KMS-11 (cell line): Measurements from ENCODE around the gene ARL4A.
"Not testable (repeated sequence)": the region's sequence is repeated elsewhere in the genome, so short reads cannot be mapped to it uniquely, and the experiment has no call there.

ENCODE experiments used
- H2AFZ ChIP-seq: fragments of 200-600 bp; sonication (generic); 2 replicates; pipeline ENCODE4 v1.6.1; 2016; ENCODE audit warnings: antibody characterized with exemption, mixed run types, low read depth
- H3K27ac ChIP-seq: fragments of 200-600 bp; sonication (generic); 2 replicates; pipeline ENCODE4 v1.6.1; 2016; ENCODE audit warnings: mild to moderate bottlenecking, mixed run types
- H3K27me3 ChIP-seq: fragments of 200-600 bp; sonication (generic); 2 replicates; pipeline ENCODE4 v1.6.1; 2017; ENCODE audit warnings: mild to moderate bottlenecking, low read depth, mixed run types, moderate library complexity; ENCODE audit not compliant: insufficient read depth
- H3K36me3 ChIP-seq: fragments of 200-600 bp; sonication (generic); 2 replicates; pipeline ENCODE4 v1.6.1; 2017; ENCODE audit warnings: mild to moderate bottlenecking, mixed run types; ENCODE audit not compliant: insufficient read depth
- H3K4me1 ChIP-seq: fragments of 200-600 bp; sonication (generic); 2 replicates; pipeline ENCODE4 v1.6.1; 2016; ENCODE audit warnings: mild to moderate bottlenecking, low read depth, mixed run types; ENCODE audit not compliant: poor library complexity, severe bottlenecking
- H3K4me2 ChIP-seq: fragments of 200-600 bp; sonication (generic); 2 replicates; pipeline ENCODE4 v1.7.0; 2016; ENCODE audit warnings: mild to moderate bottlenecking, mixed run types
- H3K4me3 ChIP-seq: fragments of 200-600 bp; sonication (generic); IDR thresholded peaks from 2 replicates; pipeline ENCODE4 v1.6.1; 2017; ENCODE audit warnings: low read depth, low read length, mixed read lengths; ENCODE audit not compliant: insufficient read depth
- H3K79me2 ChIP-seq: fragments of 200-600 bp; sonication (generic); 2 replicates; pipeline ENCODE4 v1.6.1; 2016; ENCODE audit warnings: low read depth, mixed run types; ENCODE audit not compliant: insufficient read depth
- H3K9ac ChIP-seq: fragments of 200-600 bp; sonication (generic); 2 replicates; pipeline ENCODE4 v1.6.1; 2016; ENCODE audit warnings: mild to moderate bottlenecking, mixed run types
- H4K20me1 ChIP-seq: fragments of 200-600 bp; sonication (generic); 2 replicates; pipeline ENCODE4 v1.6.1; 2016; ENCODE audit warnings: mild to moderate bottlenecking, mixed run types; ENCODE audit not compliant: insufficient read depth
- CTCF ChIP-seq: fragments of 200-600 bp; sonication (generic); conservative IDR thresholded peaks from 2 replicates; pipeline ENCODE4 v1.6.1; 2017; ENCODE audit warnings: low read depth, mild to moderate bottlenecking, antibody characterized with exemption, low read length, moderate library complexity, mixed read lengths

The ARL4A gene

GRCh38 chr7:12690041-12690878 lies 2.8 kb downstream of the ARL4A start:
- no peak overlapping the region for H3K4me3 ChIP-seq

GRCh38 chr7:12691388-12691787 lies 4.0 kb downstream of the ARL4A start:
- not testable (repeated sequence) for H3K4me3 ChIP-seq, H3K4me2 ChIP-seq, H4K20me1 ChIP-seq, H3K27me3 ChIP-seq, H2AFZ ChIP-seq, H3K9ac ChIP-seq, H3K27ac ChIP-seq, H3K36me3 ChIP-seq
- peaks cover 21% of the 10 kb centered on the region for H3K4me1 ChIP-seq
- peaks cover 43% of the 10 kb centered on the region for H3K79me2 ChIP-seq

More at GRCh38 chr7:12690041-12690878, 2.8 kb downstream of the ARL4A start:
- H3K27me3 ChIP-seq = no peaks in the 10 kb centered on the region
- H3K4me1 ChIP-seq = peaks cover 21% of the 10 kb centered on the region
- 0 out of 2 replicates have a peak, but pooled peaks cover 4% of the 10 kb centered on the region for H4K20me1 ChIP-seq
- H3K36me3 ChIP-seq = no peaks in the 10 kb centered on the region
- H3K79me2 ChIP-seq = peaks cover 43% of the 10 kb centered on the region
- no peak overlapping the region; the same call in 1 of the 2 replicates for H3K4me2 ChIP-seq
- TF ChIP-seq CTCF = no peak
- no peak overlapping the region for H3K27ac ChIP-seq
- H2AFZ ChIP-seq = no peak overlapping the region
- H3K9ac ChIP-seq = no peak overlapping the region

- Histone ChIP-seq H4K20me1 (0 out of 2 replicates have a peak, but pooled peaks cover 4% of the 10 kb centered on the region), H3K4me3 (no peak overlapping the region), H3K4me2 (no peak overlapping the region), H3K27ac (no peak overlapping the region), H3K27me3 (no peaks in the 10 kb centered on the region), H3K36me3 (no peaks in the 10 kb centered on the region), H3K79me2 (peaks cover 43% of the 10 kb centered on the region), H3K9ac (no peak overlapping the region), H3K4me1 (peaks cover 21% of the 10 kb centered on the region), H2AFZ (no peak overlapping the region)
- no peak for TF ChIP-seq CTCF
Observed at GRCh38 chr7:12692035-12692434, 4.6 kb downstream of the ARL4A start.

GRCh38 chr7:12692479-12693259 lies 5.2 kb downstream of the ARL4A start:
- 0 out of 2 replicates have a peak, but pooled peaks cover 4% of the 10 kb centered on the region for H4K20me1 ChIP-seq
- H3K79me2 ChIP-seq = peaks cover 43% of the 10 kb centered on the region
- no peak overlapping the region for H3K4me3 ChIP-seq
- H3K4me1 ChIP-seq = peaks cover 21% of the 10 kb centered on the region
- no peak overlapping the region for H2AFZ ChIP-seq
- no peak overlapping the region for H3K9ac ChIP-seq
- no peak for TF ChIP-seq CTCF
- H3K4me2 ChIP-seq = no peak overlapping the region
- no peaks in the 10 kb centered on the region for H3K36me3 ChIP-seq
- no peak overlapping the region for H3K27ac ChIP-seq
- no peaks in the 10 kb centered on the region for H3K27me3 ChIP-seq
